ENCODE data around the gene NINJ1.

The NINJ1 gene

GRCh38 chr9:93091453-93092081 is 42.5 kb downstream of the NINJ1 start:
- Histone ChIP-seq H3K36me3 (ENCODE audit: insufficient read depth, insufficient read length, low read length) (no peaks in the 10 kb centered on the region), H3K9ac (ENCODE audit: insufficient read length, low read depth) (no peak overlapping the region), H3K4me3 (ENCODE audit: insufficient read length, low read depth) (no peak overlapping the region), H3K4me1 (ENCODE audit: insufficient read depth, insufficient read length) (peaks cover 7% of the 10 kb centered on the region), H3K9me3 (ENCODE audit: insufficient read depth, low read length) (0 out of 2 replicates have a peak, but pooled peaks cover 8% of the 10 kb centered on the region), H3K27me3 (ENCODE audit: insufficient read depth, insufficient read length) (peaks cover under 1% of the 10 kb centered on the region)
- no peak for TF ChIP-seq SUZ12 (IDR thresholded peaks at IDR 0.05; ENCODE audit: extremely low read depth, insufficient read depth, insufficient read length)
- no peak for TF ChIP-seq ZNF274 (IDR thresholded peaks at IDR 0.05; ENCODE audit: low read depth, low read length)
- no peak for TF ChIP-seq YY1 (IDR thresholded peaks at IDR 0.05; ENCODE audit: insufficient read depth, insufficient read length)
- DNase-seq (ENCODE audit: low read depth, low spot score) = no peak

- no peak for TF ChIP-seq SUZ12 (IDR thresholded peaks at IDR 0.05; ENCODE audit: extremely low read depth, insufficient read depth, insufficient read length)
- TF ChIP-seq ZNF274 (IDR thresholded peaks at IDR 0.05; ENCODE audit: low read depth, low read length) = no peak
- no peak for TF ChIP-seq YY1 (IDR thresholded peaks at IDR 0.05; ENCODE audit: insufficient read depth, insufficient read length)
- Histone ChIP-seq H3K4me1 (ENCODE audit: insufficient read depth, insufficient read length) (peaks cover 7% of the 10 kb centered on the region), H3K9ac (ENCODE audit: insufficient read length, low read depth) (no peak overlapping the region), H3K36me3 (ENCODE audit: insufficient read depth, insufficient read length, low read length) (no peaks in the 10 kb centered on the region), H3K27me3 (ENCODE audit: insufficient read depth, insufficient read length) (no peaks in the 10 kb centered on the region), H3K9me3 (ENCODE audit: insufficient read depth, low read length) (0 out of 2 replicates have a peak, but pooled peaks cover 8% of the 10 kb centered on the region), H3K4me3 (ENCODE audit: insufficient read length, low read depth) (no peak overlapping the region)
- no peak for DNase-seq (ENCODE audit: low read depth, low spot score)
These were observed 43.0 kb downstream of the NINJ1 start for GRCh38 chr9:93091056-93091452.

- H3K9ac ChIP-seq (ENCODE audit: insufficient read length, low read depth) = no peak overlapping the region
- H3K4me3 ChIP-seq (ENCODE audit: insufficient read length, low read depth) = no peak overlapping the region
- H3K4me1 ChIP-seq (ENCODE audit: insufficient read depth, insufficient read length) = peaks cover 7% of the 10 kb centered on the region
- H3K36me3 ChIP-seq (ENCODE audit: insufficient read depth, insufficient read length, low read length) = no peaks in the 10 kb centered on the region
- DNase-seq (ENCODE audit: low read depth, low spot score) = no peak
- H3K27me3 ChIP-seq (ENCODE audit: insufficient read depth, insufficient read length) = no peaks in the 10 kb centered on the region
- TF ChIP-seq SUZ12 (IDR thresholded peaks at IDR 0.05; ENCODE audit: extremely low read depth, insufficient read depth, insufficient read length) (no peak), YY1 (IDR thresholded peaks at IDR 0.05; ENCODE audit: insufficient read depth, insufficient read length) (no peak), ZNF274 (IDR thresholded peaks at IDR 0.05; ENCODE audit: low read depth, low read length) (no peak)
- 0 out of 2 replicates have a peak, but pooled peaks cover 8% of the 10 kb centered on the region for H3K9me3 ChIP-seq (ENCODE audit: insufficient read depth, low read length)
These were observed 43.9 kb downstream of the NINJ1 start for GRCh38 chr9:93090091-93090655.

GRCh38 chr9:93089481-93089991 is 44.5 kb downstream of the NINJ1 start:
- TF ChIP-seq SUZ12 (IDR thresholded peaks at IDR 0.05; ENCODE audit: extremely low read depth, insufficient read depth, insufficient read length) (no peak), YY1 (IDR thresholded peaks at IDR 0.05; ENCODE audit: insufficient read depth, insufficient read length) (no peak), ZNF274 (IDR thresholded peaks at IDR 0.05; ENCODE audit: low read depth, low read length) (no peak)
- Histone ChIP-seq H3K9ac (ENCODE audit: insufficient read length, low read depth) (no peak overlapping the region), H3K4me3 (ENCODE audit: insufficient read length, low read depth) (no peak overlapping the region), H3K4me1 (ENCODE audit: insufficient read depth, insufficient read length) (peaks cover 7% of the 10 kb centered on the region), H3K27me3 (ENCODE audit: insufficient read depth, insufficient read length) (no peaks in the 10 kb centered on the region), H3K9me3 (ENCODE audit: insufficient read depth, low read length) (0 out of 2 replicates have a peak, but pooled peaks cover 8% of the 10 kb centered on the region), H3K36me3 (ENCODE audit: insufficient read depth, insufficient read length, low read length) (no peaks in the 10 kb centered on the region)
- no peak for DNase-seq (ENCODE audit: low read depth, low spot score)

GRCh38 chr9:93089024-93089423 is 45.0 kb downstream of the NINJ1 start:
- H3K4me1 ChIP-seq (ENCODE audit: insufficient read depth, insufficient read length) = peaks cover 7% of the 10 kb centered on the region
- TF ChIP-seq ZNF274 (IDR thresholded peaks at IDR 0.05; ENCODE audit: low read depth, low read length) = no peak
- DNase-seq (ENCODE audit: low read depth, low spot score) = no peak
- no peak overlapping the region for H3K4me3 ChIP-seq (ENCODE audit: insufficient read length, low read depth)
- no peaks in the 10 kb centered on the region for H3K27me3 ChIP-seq (ENCODE audit: insufficient read depth, insufficient read length)
- no peak overlapping the region for H3K9ac ChIP-seq (ENCODE audit: insufficient read length, low read depth)
- H3K36me3 ChIP-seq (ENCODE audit: insufficient read depth, insufficient read length, low read length) = no peaks in the 10 kb centered on the region
- 0 out of 2 replicates have a peak, but pooled peaks cover 8% of the 10 kb centered on the region for H3K9me3 ChIP-seq (ENCODE audit: insufficient read depth, low read length)

- H3K4me1 ChIP-seq (ENCODE audit: insufficient read depth, insufficient read length) = peaks cover 9% of the 10 kb centered on the region
- H3K9ac ChIP-seq (ENCODE audit: insufficient read length, low read depth) = no peak overlapping the region
- no peaks in the 10 kb centered on the region for H3K27me3 ChIP-seq (ENCODE audit: insufficient read depth, insufficient read length)
- TF ChIP-seq ZNF274 (IDR thresholded peaks at IDR 0.05; ENCODE audit: low read depth, low read length) = no peak
- no peak for TF ChIP-seq YY1 (IDR thresholded peaks at IDR 0.05; ENCODE audit: insufficient read depth, insufficient read length)
- TF ChIP-seq SUZ12 (IDR thresholded peaks at IDR 0.05; ENCODE audit: extremely low read depth, insufficient read depth, insufficient read length) = no peak
- H3K9me3 ChIP-seq (ENCODE audit: insufficient read depth, low read length) = 0 out of 2 replicates have a peak, but pooled peaks cover 8% of the 10 kb centered on the region
- H3K36me3 ChIP-seq (ENCODE audit: insufficient read depth, insufficient read length, low read length) = no peaks in the 10 kb centered on the region
- no peak overlapping the region for H3K4me3 ChIP-seq (ENCODE audit: insufficient read length, low read depth)
- DNase-seq (ENCODE audit: low read depth, low spot score) = no peak
These were observed 45.4 kb downstream of the NINJ1 start for GRCh38 chr9:93088656-93089015.

GRCh38 chr9:93087971-93088655 is 45.9 kb downstream of the NINJ1 start:
- Histone ChIP-seq H3K36me3 (ENCODE audit: insufficient read depth, insufficient read length, low read length) (no peaks in the 10 kb centered on the region), H3K27me3 (ENCODE audit: insufficient read depth, insufficient read length) (no peaks in the 10 kb centered on the region), H3K4me1 (ENCODE audit: insufficient read depth, insufficient read length) (peaks cover 9% of the 10 kb centered on the region), H3K4me3 (ENCODE audit: insufficient read length, low read depth) (no peak overlapping the region), H3K9me3 (ENCODE audit: insufficient read depth, low read length) (0 out of 2 replicates have a peak, but pooled peaks cover 8% of the 10 kb centered on the region), H3K9ac (ENCODE audit: insufficient read length, low read depth) (no peak overlapping the region)
- TF ChIP-seq ZNF274 (IDR thresholded peaks at IDR 0.05; ENCODE audit: low read depth, low read length) (no peak), YY1 (IDR thresholded peaks at IDR 0.05; ENCODE audit: insufficient read depth, insufficient read length) (no peak), SUZ12 (IDR thresholded peaks at IDR 0.05; ENCODE audit: extremely low read depth, insufficient read depth, insufficient read length) (no peak)
- no peak for DNase-seq (ENCODE audit: low read depth, low spot score)
